Embryonic facial prominence (tissue), 1 donor: ENCODE data around the gene LPCAT1.
"Not testable (repeated sequence)": the region's sequence is repeated elsewhere in the genome, so short reads cannot be mapped to it uniquely, and the experiment has no call there.

ENCODE experiments used
- DNase-seq: peaks from one replicate; pipeline ENCODE4 v3.0.0-alpha.2; 2016; ENCODE audit errors: extremely low spot score

Gene LPCAT1, protein sequence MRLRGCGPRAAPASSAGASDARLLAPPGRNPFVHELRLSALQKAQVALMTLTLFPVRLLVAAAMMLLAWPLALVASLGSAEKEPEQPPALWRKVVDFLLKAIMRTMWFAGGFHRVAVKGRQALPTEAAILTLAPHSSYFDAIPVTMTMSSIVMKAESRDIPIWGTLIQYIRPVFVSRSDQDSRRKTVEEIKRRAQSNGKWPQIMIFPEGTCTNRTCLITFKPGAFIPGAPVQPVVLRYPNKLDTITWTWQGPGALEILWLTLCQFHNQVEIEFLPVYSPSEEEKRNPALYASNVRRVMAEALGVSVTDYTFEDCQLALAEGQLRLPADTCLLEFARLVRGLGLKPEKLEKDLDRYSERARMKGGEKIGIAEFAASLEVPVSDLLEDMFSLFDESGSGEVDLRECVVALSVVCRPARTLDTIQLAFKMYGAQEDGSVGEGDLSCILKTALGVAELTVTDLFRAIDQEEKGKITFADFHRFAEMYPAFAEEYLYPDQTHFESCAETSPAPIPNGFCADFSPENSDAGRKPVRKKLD

DNA sequence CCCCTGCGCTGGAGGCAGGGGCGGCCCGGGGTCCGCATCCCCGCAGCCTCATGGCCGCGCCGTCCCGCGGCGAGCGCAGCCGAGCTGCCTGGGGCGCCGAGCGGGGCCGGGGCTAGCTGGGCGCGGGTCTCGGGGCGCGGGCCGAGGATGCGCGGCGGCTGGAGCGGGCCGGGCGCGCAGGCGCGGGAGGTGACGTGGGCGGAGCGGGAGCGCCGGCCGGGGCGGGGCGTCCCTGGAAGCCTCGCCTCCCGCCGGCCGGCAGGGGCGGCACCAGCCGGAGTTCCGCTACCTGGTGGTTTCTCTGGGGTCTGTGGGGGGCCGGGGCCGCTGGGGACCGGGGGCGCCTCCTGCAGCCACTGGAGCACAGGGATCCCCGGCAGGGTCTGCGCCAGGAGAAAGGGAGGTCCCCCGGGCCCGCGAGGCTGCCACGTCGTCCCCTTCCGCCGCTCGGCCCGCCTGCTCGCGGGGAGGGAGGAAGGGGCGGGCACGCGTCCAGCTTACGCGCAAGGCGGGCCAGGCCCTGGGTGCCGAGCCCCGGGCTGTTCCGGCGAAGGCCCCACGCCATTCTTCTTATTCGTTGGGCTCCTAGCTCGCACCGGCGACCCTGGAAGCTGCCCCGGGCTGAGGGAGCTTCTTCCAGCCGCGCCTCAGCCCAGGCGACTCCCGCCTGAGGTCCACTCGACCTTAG is at the start of gene LPCAT1:
Gene LPCAT1, minus strand, starts transcription at position 168 of the 688 bp plus-strand sequence. Its CDS starts 116 bp downstream, at position 52.
- peak; percentile 52 for DNase-seq

DNA sequence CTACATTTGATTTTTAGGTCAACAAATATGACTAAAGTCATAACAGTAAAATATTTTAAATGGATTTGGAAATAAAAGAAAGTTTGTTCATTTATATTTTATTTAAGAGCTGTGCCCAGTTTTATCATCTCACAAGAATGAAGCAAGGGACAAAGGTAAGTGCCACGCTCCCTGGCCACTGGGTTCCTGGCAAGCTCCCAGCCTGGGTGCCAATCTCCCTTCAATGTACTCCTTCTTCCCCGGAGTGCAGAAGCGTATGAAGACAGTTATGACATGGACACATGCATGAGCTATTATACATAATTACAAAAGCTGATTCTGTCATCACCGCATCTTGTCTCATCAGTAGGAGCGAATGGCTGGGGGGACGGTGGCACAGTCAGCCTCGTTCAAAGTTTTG is 48.1 kb upstream of the LPCAT1 start:
- DNase-seq = not testable (repeated sequence)

DNA sequence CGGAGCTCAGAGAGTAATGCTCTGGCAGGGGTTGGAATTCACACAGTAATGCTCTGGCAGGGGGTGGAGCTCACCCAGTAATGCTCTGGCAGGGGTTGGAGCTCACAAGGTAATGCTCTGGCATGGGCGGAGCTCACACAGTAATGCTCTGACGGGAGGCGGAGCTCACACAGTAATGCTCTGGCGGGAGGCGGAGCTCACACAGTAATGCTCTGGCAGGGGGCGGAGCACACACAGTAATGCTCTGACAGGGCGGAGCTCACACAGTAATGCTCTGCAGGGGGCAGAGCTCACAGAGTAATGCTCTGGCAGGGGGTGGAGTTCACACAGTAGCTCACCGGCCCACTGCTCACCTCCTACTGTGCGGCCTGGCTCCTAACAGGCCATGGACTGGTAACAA is 47.2 kb upstream of the LPCAT1 start:
- no peak for DNase-seq

DNA sequence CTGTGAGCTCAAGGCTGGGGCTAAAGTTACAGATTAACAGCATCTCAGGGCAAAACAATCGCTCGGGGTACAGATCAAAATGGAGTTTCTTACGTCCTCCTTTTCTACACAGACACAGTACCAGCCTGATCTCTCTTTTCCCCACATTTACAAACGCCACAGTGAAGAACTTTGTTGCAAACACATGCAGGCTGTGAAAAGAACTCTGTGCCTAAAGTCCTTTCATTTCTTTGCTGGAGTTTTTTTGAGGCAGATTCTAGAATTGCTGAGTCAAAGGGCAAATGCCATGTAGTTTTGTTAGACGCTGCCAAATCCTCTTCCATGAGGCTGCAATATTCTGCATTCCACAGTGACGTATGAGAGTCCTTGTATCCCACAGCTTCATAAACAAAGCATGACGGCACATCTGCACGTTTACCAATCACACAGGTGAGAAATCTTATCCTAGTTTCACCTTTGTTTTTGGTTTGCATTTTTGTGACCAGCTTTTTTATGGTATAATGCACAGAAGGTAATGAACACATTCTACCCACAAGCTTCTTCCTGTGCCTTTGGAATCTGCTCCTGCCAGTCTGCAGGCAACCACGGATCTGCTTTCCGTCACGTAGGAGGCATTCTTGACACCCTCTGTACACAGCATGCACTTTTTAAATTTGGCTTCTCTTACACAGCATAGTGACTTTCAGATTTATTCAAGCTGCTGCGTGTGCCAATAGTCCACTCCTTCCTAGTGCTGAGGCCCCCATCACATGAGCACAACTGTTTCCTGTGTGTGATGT is 44.6 kb upstream of the LPCAT1 start:
- peak; percentile 18 for DNase-seq

DNA sequence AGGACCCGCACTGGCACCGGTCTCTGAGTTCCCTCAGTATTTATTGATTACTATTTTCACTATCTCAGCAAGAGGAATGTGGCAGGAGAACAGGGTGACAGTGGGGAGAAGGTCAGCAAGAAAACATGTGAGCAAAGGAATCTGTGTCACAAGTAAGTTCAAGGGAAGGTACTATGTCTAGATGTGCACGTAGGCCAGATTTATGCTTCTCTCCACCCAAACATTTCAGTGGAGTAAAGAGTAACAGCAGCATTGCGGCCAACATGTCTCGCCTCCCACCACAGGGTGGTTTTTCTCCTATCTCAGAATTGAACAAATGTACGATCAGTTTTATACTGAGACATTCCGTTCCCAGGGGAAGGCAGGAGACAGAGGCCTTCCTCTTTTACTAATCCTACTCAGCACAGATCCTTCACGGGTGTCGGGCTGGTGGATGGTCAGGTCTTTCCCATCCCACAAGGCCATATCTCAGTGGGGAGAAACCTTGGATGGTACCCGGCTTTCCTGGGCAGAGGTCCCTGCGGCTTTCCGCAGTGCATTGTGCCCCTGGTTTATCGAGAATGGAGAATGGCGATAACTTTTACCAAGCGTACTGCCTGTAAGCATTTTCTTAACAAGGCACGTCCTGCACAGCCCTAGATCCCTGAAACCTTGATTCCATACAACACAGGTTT is 43.9 kb upstream of the LPCAT1 start:
- DNase-seq = not testable (repeated sequence)

DNA sequence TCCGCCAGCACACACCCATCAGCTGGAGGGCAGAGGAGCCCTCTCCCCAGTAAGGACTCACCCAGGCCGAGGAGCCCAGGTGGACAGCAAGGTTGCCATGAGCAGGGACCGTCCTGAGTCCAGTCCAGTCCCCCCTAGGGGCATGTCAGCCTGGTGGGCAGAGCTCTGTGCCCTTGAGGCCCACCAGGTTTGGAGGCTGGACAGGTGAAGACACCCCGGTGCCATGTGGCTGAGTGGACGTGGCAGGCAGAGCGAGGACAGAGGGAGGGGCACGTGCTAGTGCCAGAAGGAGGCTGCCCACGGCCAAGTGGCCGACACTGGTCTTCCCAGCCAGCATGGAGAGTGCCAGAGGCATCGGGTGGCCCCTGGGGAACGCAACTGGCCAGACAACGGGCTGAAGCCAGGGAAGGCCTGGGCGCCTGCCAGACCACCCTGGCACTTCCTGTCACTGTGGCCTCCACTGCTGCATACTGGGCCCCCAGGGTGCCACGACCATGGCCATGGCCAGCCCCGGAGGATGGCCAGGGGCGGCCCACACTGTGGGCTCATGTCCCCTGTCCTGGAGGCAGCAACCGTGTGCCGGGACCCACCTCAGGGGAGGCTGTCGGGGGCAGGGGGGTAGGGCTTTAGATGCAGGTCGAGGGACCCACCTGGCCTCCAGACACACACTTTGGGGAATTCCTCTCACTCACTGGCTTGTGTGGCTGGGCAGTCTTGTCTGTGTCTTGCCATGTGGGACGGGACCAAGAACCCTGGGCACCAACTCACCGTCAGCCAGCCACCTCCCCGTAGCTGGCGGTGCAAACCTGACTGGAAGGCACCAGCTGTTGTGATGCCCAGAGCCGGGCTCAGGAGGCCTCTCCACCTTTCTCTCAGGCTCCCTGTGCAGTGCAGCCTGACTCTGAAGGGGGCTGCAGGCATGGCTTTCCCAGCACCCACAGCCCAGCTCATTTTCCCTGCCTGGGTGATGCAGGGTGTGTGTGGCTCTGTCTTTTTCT is 42.3 kb upstream of the LPCAT1 start:
- DNase-seq = no peak

DNA sequence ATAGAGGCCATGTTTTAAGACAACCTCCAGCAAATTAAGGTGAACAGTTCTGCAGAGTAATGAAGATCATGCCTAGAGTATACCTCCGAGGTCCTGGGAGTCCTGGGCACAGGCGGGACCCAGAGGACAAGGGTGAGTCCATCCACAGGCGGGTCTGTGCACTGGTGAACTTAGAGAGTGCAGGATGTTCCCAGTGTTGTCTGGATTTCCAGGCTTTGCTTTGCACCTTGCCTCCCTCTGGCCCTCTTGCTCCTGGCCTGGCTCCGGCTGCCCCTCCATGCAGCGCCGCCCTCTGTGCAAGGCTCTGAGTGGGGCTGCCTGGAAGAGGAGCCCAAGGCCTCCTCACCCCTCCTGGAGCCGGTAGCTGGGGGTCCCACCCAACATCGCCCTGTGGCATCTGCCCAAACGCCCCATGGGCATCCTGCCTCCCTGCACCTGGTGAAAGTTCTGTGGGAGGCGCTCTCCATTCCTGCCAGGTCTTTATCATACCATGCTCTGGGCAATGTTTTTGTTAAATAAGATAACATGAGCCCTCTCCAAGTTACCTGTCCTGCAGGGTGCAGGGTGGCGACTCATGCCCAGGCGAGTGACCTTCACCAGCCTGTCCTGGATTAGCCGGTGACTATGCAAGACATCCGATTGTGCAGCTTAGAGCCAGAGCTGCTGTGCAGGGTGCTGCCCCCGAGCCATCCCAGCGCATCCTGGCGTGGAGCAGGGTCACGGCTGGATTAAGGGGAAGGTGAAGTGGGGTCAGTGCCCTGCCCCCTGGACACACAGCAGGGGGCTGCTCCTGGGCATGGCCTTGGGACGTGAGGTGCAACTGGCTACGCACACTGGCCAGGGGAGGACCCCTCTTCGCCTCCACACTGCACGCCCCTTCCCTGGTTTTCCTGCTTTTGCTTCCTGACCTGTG is 41.3 kb upstream of the LPCAT1 start:
- no peak for DNase-seq

DNA sequence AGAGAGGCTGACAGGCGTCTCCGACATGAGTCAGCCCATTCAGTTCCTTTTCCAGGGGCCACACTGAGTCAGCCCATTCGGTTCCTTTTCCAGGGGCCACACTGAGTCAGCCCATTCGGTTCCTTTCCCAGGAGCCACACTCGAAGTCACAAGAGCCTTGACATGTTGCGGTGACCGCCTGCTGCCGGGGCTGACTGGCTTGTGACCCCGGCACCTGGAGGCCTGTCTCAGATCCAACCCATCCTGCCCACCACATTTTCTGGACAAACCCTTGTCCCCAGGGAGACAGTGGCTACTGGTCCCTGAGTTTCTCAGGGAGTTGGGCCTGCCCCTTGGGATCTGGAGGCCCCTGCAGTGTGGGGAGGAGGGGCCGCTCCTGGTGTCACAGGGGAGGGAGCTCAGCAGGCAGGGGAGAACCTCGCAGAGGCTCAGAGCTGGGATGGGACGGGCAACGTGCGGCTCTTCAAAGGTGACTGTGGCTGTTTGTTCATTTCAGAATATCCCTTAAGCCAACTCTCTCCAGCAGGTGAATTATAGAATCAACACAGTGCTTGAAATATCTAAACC is 40.5 kb upstream of the LPCAT1 start:
- no peak for DNase-seq

DNA sequence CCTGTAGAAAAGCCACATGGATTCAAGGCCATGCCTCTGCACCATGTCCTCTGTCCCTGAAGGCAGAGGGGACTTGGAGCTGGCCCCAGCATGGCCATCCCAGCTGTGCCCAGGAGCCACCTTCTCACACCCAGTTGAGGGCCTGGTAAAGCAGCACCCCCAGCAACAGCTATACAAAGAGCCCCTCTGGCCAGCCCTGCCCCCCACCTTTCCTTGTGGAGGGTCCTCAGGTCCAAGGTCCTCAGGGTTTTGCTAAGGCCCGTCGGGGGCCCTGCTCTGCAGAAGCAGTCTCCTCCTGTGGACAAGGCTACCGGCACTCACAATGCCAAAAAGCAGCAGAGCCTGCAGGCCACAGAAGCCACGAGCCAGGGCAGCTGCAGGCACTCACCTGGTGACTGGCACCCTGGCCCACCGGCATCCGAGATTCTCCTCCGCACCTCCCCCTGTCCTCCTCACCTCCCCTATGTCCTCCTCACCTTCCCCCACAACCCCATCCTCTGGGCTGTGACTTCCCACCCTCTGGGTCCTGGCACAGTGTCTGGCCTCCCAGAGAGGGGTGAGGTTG is 39.9 kb upstream of the LPCAT1 start:
- no peak for DNase-seq

DNA sequence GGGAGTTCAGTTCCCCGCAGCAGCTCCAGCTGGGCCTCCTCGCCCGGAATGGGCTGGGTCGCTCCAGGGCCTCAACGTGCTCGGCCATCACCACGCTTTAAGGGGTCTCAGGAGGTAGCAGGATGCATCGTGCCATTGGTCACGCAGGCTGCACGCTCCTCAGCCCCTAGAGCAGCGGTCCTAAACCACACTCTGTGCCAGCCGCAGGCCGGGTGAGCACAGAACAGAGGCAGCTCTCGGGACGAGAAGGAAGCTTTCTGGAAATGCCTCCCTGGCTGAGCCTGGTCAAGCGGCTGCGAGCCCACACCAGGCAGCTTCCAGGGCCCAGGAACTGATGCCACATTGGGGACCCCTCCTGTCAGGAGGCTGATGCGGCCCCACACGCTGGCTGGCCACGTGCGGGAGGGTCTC is 39.3 kb upstream of the LPCAT1 start:
- no peak for DNase-seq

DNA sequence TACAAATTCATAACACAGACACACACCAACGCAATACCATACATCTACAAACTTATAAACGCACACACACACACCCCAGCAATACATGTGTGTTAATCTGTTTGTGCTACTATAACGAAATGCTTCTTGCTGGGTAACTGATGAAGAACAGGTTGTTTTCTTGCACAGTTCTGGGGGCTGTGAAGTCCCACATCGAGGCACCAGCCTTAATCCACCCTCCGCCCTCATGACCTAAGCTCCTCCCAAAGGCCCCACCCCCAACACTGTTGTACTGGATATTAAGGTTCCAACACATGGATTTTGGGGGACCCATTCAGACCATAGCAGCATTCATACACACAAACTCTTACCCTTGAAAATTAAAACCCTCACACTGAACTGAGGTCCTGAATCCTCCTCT is 38.8 kb upstream of the LPCAT1 start:
- no peak for DNase-seq

DNA sequence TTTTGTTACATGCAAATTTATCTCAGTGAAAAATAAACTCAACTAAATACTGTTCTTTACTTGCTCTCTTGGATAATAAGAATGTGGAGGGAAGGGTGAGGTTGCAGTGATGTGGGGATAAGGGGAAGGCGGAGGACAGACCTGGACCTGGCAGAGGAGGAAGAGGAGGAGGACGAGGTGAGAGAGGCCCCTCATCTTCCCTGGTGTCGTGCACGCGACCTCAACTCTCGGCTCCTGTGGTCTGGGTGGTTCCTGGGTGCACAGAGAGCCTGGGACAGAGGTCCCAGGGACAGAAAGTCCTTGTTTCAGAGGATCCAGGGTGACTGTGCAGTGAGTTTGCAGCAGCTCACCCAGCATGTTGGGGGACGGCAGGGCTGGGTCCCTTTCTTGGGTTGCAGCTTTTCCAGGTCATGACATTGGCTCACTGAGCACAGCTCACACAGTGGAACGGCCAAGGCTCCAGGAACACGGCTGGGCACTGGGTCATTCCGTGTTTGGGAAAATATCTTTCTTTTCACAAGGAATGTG is 37.7 kb upstream of the LPCAT1 start:
- no peak for DNase-seq

DNA sequence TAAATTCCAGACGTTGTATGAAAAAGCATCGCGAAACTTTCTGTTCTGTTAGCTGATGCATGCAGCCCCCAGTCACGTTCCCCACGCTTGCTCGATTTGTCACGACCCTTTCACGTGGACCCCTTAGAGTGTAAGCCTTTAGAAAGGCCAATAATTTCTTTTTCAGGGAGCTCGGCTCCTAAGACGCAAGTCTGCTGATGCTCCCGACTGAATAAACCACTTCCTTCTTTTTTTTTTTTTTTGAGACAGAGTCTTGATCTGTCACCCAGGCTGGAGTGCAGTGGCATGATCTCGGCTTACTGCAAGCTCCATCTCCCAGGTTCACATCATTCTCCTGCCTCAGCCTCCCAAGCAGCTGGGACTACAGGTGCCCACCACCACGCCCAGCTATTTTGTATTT is 36.7 kb upstream of the LPCAT1 start:
- DNase-seq = not testable (repeated sequence)

DNA sequence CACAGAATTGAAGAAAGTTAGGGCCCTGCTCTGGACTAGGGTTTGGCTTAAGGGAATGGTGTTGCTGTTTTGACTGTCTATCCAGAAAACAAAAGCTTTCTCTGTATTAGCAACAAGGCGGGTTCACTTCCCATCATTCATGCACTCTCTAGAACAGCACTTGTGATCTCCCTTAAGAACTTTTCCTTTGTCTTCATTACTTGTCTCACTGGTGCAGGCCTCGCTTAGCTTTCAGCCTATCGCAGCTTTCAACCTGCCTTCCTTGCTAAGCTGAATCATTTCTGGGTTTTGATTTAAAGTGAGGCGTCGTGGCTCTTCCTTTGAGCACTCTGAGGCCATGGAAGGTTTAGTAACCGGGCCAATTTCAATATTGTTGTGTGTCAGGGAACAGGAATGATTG is 35.2 kb upstream of the LPCAT1 start:
- no peak for DNase-seq

DNA sequence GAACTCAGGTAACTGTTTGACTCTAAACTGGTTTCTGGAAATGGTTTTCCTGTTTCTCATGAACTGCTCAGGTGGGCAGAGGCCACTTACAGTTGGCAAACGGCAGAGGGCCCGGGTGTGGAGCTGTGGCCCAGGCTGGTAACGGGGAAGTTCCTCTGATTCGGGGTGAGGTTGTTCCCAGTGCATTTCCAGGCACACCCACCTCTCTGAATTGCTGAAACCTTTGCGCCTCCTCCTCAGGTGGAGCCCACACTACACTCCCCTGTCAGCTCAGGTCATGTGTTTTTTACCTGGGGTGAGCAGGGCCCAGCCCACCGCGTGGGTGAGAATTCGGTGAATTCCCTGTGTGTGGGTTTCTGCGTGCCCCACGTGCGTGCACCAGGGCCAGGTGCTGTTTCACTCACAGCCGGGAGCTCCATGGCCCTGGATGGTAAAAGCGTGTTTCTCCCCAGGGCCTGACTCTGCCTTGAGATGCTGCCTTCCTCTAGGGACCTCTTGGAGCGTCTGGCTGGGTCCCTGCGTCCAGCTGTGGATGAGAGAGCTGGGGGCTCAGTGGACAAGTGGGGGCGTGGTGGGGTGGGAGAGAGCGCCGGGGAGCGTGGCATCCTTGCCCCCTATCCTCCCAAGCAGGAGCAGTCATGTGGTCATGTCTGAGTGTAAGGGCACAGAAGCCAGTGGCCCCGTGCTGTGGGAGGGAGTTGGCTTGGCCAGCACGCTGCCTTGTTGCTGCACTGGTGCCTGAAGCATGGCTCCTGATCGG is 33.5 kb upstream of the LPCAT1 start:
- no peak for DNase-seq

DNA sequence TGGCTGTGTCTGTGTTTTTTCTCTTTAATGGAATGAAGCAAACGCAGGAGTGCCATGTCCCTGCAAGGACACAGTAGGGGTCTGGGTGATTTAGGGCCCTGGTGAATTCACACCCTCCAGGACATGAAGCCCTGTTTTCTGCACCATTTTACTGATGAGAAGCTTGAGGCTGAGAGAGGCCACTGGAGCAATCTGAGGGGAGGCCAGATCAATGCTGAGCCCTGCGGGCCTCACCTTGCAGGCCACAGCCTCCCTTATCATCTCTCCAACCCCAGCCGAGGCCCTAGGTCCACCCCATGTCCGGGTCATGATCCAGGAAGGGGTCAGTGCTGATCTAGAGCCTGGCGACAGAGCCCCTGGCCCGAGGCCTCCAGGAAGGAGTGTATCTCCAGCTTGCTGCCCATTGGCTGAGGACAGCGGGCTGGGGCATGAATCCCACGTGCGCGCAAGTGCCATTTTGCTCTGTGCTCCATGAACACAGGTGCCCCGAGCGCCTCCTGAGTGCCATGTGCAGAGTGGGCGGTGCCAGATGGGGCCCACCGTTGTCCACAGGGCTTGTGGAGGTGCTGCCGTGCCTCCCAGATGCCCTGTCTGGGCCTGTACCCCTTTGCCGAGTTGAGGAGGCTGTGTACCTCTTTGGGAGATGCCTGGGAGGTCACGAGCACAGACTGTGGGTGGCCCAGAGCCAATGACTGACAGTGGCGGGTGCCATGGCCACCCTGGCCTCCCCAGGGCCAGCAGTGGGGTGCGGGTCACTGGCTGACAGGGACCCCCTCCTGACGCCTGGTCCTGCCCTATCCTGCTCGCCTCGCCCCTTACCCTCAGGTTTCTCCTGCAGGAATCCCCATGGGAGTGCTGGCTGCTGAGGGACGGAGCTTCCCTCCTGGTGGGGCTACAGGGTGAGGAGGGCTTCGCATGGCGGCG is 32.3 kb upstream of the LPCAT1 start:
- no peak for DNase-seq
